WTC11 (cell line): ENCODE measurements around the gene TMPRSS2. TPM values are rescaled to one million over a fixed set of nuclear protein-coding genes. Genes with fewer than 3 reads are reported as not detected.

Experiments used
- ATAC-seq: fragments of 200-7000 bp; cut with Tn5 transposase; 2 replicates; pipeline ENCODE4 v1.10.0; 2021; ENCODE audit warnings: mild to moderate bottlenecking, moderate library complexity
- CTCF ChIA-PET: fragments of 300-600 bp; sonication (Branson Sonifier 250); formaldehyde crosslinking; loops from one replicate; lab custom pipeline; 2021; ENCODE audit warnings: antibody characterized with exemption; lab: Charles Lee
- POLR2A ChIA-PET: fragments of 350-600 bp; sonication (Branson Sonifier 250); formaldehyde crosslinking; loops from one replicate; lab custom pipeline; 2021; ENCODE audit warnings: antibody characterized with exemption; lab: Charles Lee
- DNase-seq: peaks from one replicate; pipeline ENCODE4 v3.0.0; 2021; ENCODE audit warnings: low spot score
- H3K27ac Mint-ChIP-seq: 2 replicates; pipeline ENCODE4 v1.8.0; 2021; ENCODE audit warnings: mixed read lengths
- H3K27me3 Mint-ChIP-seq: 2 replicates; pipeline ENCODE4 v1.8.0; 2021; ENCODE audit warnings: low read depth, mild to moderate bottlenecking, moderate library complexity, mixed read lengths
- H3K36me3 Mint-ChIP-seq: 2 replicates; pipeline ENCODE4 v1.8.0; 2021; ENCODE audit warnings: mixed read lengths
- H3K4me1 Mint-ChIP-seq: 2 replicates; pipeline ENCODE4 v1.8.0; 2022; ENCODE audit warnings: mixed read lengths
- H3K4me3 Mint-ChIP-seq: 2 replicates; pipeline ENCODE4 v1.8.0; 2021; ENCODE audit warnings: mild to moderate bottlenecking, moderate library complexity, mixed read lengths
- H3K9me3 Mint-ChIP-seq: 2 replicates; pipeline ENCODE4 v1.8.0; 2021; ENCODE audit warnings: mixed read lengths
- ATF1 ChIP-seq: sonication (generic); formaldehyde crosslinking; IDR thresholded peaks from 2 replicates; pipeline ENCODE4 v1.8.1; 2023; ENCODE audit warnings: mild to moderate bottlenecking, moderate library complexity, missing genetic modification reagents
- CREB1 ChIP-seq: sonication (generic); formaldehyde crosslinking; IDR thresholded peaks from 2 replicates; pipeline ENCODE4 v1.8.0; 2023; ENCODE audit warnings: mild to moderate bottlenecking, missing genetic modification reagents
- ELF4 ChIP-seq: sonication (generic); formaldehyde crosslinking; IDR thresholded peaks from 2 replicates; pipeline ENCODE4 v1.8.1; 2022; ENCODE audit warnings: low read depth, mild to moderate bottlenecking, moderate library complexity, missing genetic modification reagents
- FOXJ3 ChIP-seq: sonication (generic); formaldehyde crosslinking; IDR thresholded peaks from 2 replicates; pipeline ENCODE4 v1.9.0; 2021; ENCODE audit warnings: missing genetic modification reagents, mild to moderate bottlenecking, borderline replicate concordance
- FOXP1 ChIP-seq: sonication (generic); formaldehyde crosslinking; IDR thresholded peaks from 2 replicates; pipeline ENCODE4 v1.8.0; 2022; ENCODE audit warnings: missing genetic modification reagents, mild to moderate bottlenecking, moderate library complexity, borderline replicate concordance
- GRHL2 ChIP-seq: fragments of 250-450 bp; sonication (Bioruptor Pico); IDR thresholded peaks from 2 replicates; pipeline ENCODE4 v1.8.0; 2022; ENCODE audit warnings: mild to moderate bottlenecking, moderate library complexity; ENCODE audit not compliant: insufficient replicate concordance, severe bottlenecking
- NFYB ChIP-seq: sonication (generic); formaldehyde crosslinking; conservative IDR thresholded peaks from 2 replicates; pipeline ENCODE4 v1.8.0; 2022; ENCODE audit warnings: low read depth, missing genetic modification reagents
- RELA ChIP-seq: sonication (generic); formaldehyde crosslinking; IDR thresholded peaks from 2 replicates; pipeline ENCODE4 v1.8.1; 2022; ENCODE audit warnings: missing genetic modification reagents, mild to moderate bottlenecking, borderline replicate concordance
- TEAD1 ChIP-seq: sonication (generic); formaldehyde crosslinking; IDR thresholded peaks from 2 replicates; pipeline ENCODE4 v1.8.0; 2022; ENCODE audit warnings: mild to moderate bottlenecking, missing genetic modification reagents
- TP53 ChIP-seq: sonication (generic); formaldehyde crosslinking; IDR thresholded peaks from 2 replicates; pipeline ENCODE4 v1.8.1; 2023; ENCODE audit warnings: mild to moderate bottlenecking, missing genetic modification reagents
- total RNA-seq: library from RNA; stranded (reverse); gene quantifications from 3 replicates; pipeline ENCODE4 v1.2.3, GENCODE V29; 2021
- TF ChIP-seq, protein P1 (sequence below): sonication (generic); formaldehyde crosslinking; IDR thresholded peaks from 2 replicates; pipeline ENCODE4 v1.8.1; 2023; ENCODE audit warnings: mild to moderate bottlenecking, missing genetic modification reagents
- TF ChIP-seq, protein P2 (sequence below): fragments of 250-450 bp; sonication (Bioruptor Pico); IDR thresholded peaks from 2 replicates; pipeline ENCODE4 v1.9.0; 2021; ENCODE audit warnings: moderate library complexity, mild to moderate bottlenecking, inconsistent platforms, borderline replicate concordance
- TF ChIP-seq, protein P3 (sequence below): sonication (generic); formaldehyde crosslinking; IDR thresholded peaks from 2 replicates; pipeline ENCODE4 v1.8.1; 2023; ENCODE audit warnings: mild to moderate bottlenecking, moderate library complexity, missing genetic modification reagents

Gene TMPRSS2
- total RNA-seq, 1 experiment from 2014 or later = 8.5 TPM

DNA sequence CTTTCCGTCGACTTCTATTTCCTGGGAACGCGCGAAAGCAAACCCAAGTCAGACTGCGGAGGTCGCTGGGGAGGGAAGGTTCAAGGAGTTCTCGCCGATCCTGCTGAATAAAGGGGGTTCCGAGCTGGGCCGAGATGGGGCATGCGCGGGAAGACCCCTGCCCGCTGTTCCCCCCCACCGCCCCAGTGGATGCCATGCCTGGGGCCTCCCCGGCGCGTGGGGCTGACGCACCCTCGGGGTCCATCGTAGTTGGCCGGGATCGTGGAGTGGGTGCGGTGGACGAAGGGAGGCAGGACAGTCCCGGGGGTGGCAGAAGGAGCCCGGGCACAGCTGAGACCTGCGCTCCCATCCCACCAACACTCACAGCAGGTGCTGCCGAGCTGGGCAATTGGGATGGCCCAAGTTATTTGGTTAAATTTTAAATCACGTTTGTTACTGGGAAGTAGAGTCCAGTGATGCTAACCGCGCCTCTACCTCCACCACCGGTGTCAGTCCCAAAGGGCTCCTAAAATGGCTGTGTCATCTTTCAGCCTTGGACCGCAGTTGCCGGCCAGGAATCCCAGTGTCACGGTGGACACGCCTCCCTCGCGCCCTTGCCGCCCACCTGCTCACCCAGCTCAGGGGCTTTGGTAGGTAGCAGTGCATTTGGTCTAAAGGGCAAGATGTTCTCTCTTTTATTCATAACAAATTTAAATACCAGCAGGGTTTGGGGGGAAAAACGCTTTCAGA, 81.1 kb downstream of the TMPRSS2 start:
- H3K36me3 Mint-ChIP-seq = no peaks in the 10 kb centered on the region
- no peak for ATAC-seq
- no peak overlapping the region for H3K27ac Mint-ChIP-seq
- ChIA-PET POLR2A (no interaction called here), CTCF (interaction anchor here (1.5 kb wide), 1 partner anchor 690 kb away, joined by 3 read pairs; no protein-coding TSS in a partner anchor)
- H3K9me3 Mint-ChIP-seq = no peaks in the 10 kb centered on the region
- H3K4me3 Mint-ChIP-seq = peak overlapping the region; percentile 76
- peaks cover 22% of the 10 kb centered on the region for H3K4me1 Mint-ChIP-seq
- DNase-seq = no peak
- H3K27me3 Mint-ChIP-seq = peaks cover 62% of the 10 kb centered on the region
- TF ChIP-seq ATF1 (no peak), TEAD1 (CRISPR knock-in tag) (no peak), FOXP1 (CRISPR knock-in tag) (no peak), TP53 (CRISPR knock-in tag) (no peak), GRHL2 (CRISPR knock-in tag) (no peak), NFYB (CRISPR knock-in tag) (no peak), ELF4 (no peak)
- TF ChIP-seq, protein P1, sequence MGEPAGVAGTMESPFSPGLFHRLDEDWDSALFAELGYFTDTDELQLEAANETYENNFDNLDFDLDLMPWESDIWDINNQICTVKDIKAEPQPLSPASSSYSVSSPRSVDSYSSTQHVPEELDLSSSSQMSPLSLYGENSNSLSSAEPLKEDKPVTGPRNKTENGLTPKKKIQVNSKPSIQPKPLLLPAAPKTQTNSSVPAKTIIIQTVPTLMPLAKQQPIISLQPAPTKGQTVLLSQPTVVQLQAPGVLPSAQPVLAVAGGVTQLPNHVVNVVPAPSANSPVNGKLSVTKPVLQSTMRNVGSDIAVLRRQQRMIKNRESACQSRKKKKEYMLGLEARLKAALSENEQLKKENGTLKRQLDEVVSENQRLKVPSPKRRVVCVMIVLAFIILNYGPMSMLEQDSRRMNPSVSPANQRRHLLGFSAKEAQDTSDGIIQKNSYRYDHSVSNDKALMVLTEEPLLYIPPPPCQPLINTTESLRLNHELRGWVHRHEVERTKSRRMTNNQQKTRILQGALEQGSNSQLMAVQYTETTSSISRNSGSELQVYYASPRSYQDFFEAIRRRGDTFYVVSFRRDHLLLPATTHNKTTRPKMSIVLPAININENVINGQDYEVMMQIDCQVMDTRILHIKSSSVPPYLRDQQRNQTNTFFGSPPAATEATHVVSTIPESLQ (CRISPR knock-in tag) = no peak
- TF ChIP-seq, protein P2, sequence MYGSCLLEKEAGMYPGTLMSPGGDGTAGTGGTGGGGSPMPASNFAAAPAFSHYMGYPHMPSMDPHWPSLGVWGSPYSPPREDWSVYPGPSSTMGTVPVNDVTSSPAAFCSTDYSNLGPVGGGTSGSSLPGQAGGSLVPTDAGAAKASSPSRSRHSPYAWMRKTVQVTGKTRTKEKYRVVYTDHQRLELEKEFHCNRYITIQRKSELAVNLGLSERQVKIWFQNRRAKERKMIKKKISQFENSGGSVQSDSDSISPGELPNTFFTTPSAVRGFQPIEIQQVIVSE = no peak
- TF ChIP-seq, protein P3, sequence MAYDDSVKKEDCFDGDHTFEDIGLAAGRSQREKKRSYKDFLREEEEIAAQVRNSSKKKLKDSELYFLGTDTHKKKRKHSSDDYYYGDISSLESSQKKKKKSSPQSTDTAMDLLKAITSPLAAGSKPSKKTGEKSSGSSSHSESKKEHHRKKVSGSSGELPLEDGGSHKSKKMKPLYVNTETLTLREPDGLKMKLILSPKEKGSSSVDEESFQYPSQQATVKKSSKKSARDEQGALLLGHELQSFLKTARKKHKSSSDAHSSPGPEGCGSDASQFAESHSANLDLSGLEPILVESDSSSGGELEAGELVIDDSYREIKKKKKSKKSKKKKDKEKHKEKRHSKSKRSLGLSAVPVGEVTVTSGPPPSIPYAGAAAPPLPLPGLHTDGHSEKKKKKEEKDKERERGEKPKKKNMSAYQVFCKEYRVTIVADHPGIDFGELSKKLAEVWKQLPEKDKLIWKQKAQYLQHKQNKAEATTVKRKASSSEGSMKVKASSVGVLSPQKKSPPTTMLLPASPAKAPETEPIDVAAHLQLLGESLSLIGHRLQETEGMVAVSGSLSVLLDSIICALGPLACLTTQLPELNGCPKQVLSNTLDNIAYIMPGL = no peak
- TF ChIP-seq, all 79 proteins: peak for 0

DNA sequence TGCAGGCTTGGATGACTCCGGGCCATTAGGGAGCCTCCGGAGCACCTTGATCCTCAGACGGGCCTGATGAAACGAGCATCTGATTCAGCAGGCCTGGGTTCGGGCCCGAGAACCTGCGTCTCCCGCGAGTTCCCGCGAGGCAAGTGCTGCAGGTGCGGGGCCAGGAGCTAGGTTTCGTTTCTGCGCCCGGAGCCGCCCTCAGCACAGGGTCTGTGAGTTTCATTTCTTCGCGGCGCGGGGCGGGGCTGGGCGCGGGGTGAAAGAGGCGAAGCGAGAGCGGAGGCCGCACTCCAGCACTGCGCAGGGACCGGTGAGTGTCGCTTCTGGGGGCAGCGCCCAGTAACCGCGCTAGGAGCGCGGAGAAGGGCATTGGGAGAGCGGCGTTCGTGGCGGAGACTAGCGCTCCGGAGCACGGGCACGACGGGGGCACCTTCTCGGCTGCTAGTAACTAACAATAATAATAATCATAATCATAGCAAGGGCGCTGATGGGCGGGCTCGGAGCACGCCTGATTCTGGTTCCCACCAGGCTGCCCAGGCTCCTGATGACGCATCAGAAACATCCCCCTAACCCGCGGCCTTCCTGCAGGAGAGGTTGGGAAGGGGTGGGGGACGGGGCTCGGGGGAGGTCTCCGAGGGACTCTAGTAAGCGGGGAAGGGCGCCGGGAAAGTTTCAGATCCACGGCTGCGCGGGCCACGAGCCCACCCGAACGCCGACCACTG, 81.8 kb downstream of the TMPRSS2 start, which contains the start of gene MX1:
Gene MX1, plus strand, starts transcription at position 286 of the 722 bp plus-strand sequence. CDS start 5,832 bp downstream, outside the sequence.
- ATAC-seq (peak; percentile 83), DNase-seq (peak; percentile 68)
- Mint-ChIP-seq H3K9me3 (no peaks in the 10 kb centered on the region), H3K27ac (no peak within 1 kb of the TSS), H3K36me3 (no peaks in the 10 kb centered on the region), H3K4me1 (peaks cover 26% of the 10 kb centered on the region), H3K4me3 (peak within 1 kb of the TSS; percentile 76), H3K27me3 (peaks cover 69% of the 10 kb centered on the region)
- TF ChIP-seq, protein P3 = 0 out of 2 replicates have a peak, but pooled peaks have one; percentile 33
- 0 out of 2 replicates have a peak, but pooled peaks have one; percentile 46 for TF ChIP-seq CREB1
- TF ChIP-seq FOXJ3 (CRISPR knock-in tag) = no peak
- TF ChIP-seq RELA (CRISPR knock-in tag) = no peak
- CTCF ChIA-PET = interaction anchor here (1.0 to 3.2 kb wide), 3 partner anchors 15 to 691 kb away, joined by 3 to 17 read pairs (median 5); no protein-coding TSS in a partner anchor
- POLR2A ChIA-PET = interaction anchor here (1.0 kb wide), 1 partner anchor 14 kb away, joined by 3 read pairs; no protein-coding TSS in a partner anchor
